ENCODE measurements around the gene ZNF236.
A peak's percentile ranks its signal among the peaks of the same experiment; 100 is the strongest.

The ZNF236 gene

GRCh38 chr18:76978616-76979015, 156.3 kb downstream of the ZNF236 start:
- TF ChIP-seq CTCF (IDR thresholded peaks at IDR 0.05; ENCODE audit: borderline replicate concordance, control extremely low read depth, extremely low read depth, insufficient read depth, missing control alignments) = no peak
- DNase-seq (ENCODE audit: low spot score) = no peak
- in situ Hi-C loops (cut with MboI; ENCODE audit: low sequenced_read_pairs, unreplicated experiment) = loop anchor here (25.0 kb wide), 1 partner anchor 684 kb away; no protein-coding TSS in a partner anchor

- DNase-seq (ENCODE audit: low spot score) = no peak
- in situ Hi-C loops (cut with MboI; ENCODE audit: low sequenced_read_pairs, unreplicated experiment) = loop anchor here (25.0 kb wide), 1 partner anchor 683 kb away; no protein-coding TSS in a partner anchor
- TF ChIP-seq CTCF (IDR thresholded peaks at IDR 0.05; ENCODE audit: borderline replicate concordance, control extremely low read depth, extremely low read depth, insufficient read depth, missing control alignments) = no peak
Observed at GRCh38 chr18:76979111-76979751, 156.9 kb downstream of the ZNF236 start.

- in situ Hi-C loops (cut with MboI; ENCODE audit: low sequenced_read_pairs, unreplicated experiment) = loop anchor here (10.0 to 25.0 kb wide), 2 partner anchors 175 to 682 kb away; no protein-coding TSS in a partner anchor
- no peak for DNase-seq (ENCODE audit: low spot score)
- TF ChIP-seq CTCF (IDR thresholded peaks at IDR 0.05; ENCODE audit: borderline replicate concordance, control extremely low read depth, extremely low read depth, insufficient read depth, missing control alignments) = no peak
Observed at GRCh38 chr18:76979906-76980305, 157.5 kb downstream of the ZNF236 start.

- TF ChIP-seq CTCF (IDR thresholded peaks at IDR 0.05; ENCODE audit: borderline replicate concordance, control extremely low read depth, extremely low read depth, insufficient read depth, missing control alignments) = no peak
- no peak for DNase-seq (ENCODE audit: low spot score)
- in situ Hi-C loops (cut with MboI; ENCODE audit: low sequenced_read_pairs, unreplicated experiment) = loop anchor here (10.0 to 25.0 kb wide), 2 partner anchors 176 to 681 kb away; no protein-coding TSS in a partner anchor
Observed at GRCh38 chr18:76980663-76981395, 158.5 kb downstream of the ZNF236 start.

- TF ChIP-seq CTCF (IDR thresholded peaks at IDR 0.05; ENCODE audit: borderline replicate concordance, control extremely low read depth, extremely low read depth, insufficient read depth, missing control alignments) = peak; percentile 22
- in situ Hi-C loops (cut with MboI; ENCODE audit: low sequenced_read_pairs, unreplicated experiment) = loop anchor here (10.0 to 25.0 kb wide), 2 partner anchors 177 to 681 kb away; no protein-coding TSS in a partner anchor
- peak; percentile 68 for DNase-seq (ENCODE audit: low spot score)
Observed at GRCh38 chr18:76981396-76981968, 159.1 kb downstream of the ZNF236 start.

- no peak for DNase-seq (ENCODE audit: low spot score)
- no peak for TF ChIP-seq CTCF (IDR thresholded peaks at IDR 0.05; ENCODE audit: borderline replicate concordance, control extremely low read depth, extremely low read depth, insufficient read depth, missing control alignments)
- in situ Hi-C loops (cut with MboI; ENCODE audit: low sequenced_read_pairs, unreplicated experiment) = loop anchor here (10.0 to 25.0 kb wide), 2 partner anchors 177 to 680 kb away; no protein-coding TSS in a partner anchor
Observed at GRCh38 chr18:76982038-76982437, 159.7 kb downstream of the ZNF236 start.

All from GM13976 (cell line).